ENCODE data around the gene PRPF6. TPM values are rescaled to one million over a fixed set of nuclear protein-coding genes. Genes with fewer than 3 reads are reported as not detected.

PRPF6 gene
- total and polyA plus RNA-seq, 2 donors from 2014 or later, result 51.3 to 73.3 TPM

DNA sequence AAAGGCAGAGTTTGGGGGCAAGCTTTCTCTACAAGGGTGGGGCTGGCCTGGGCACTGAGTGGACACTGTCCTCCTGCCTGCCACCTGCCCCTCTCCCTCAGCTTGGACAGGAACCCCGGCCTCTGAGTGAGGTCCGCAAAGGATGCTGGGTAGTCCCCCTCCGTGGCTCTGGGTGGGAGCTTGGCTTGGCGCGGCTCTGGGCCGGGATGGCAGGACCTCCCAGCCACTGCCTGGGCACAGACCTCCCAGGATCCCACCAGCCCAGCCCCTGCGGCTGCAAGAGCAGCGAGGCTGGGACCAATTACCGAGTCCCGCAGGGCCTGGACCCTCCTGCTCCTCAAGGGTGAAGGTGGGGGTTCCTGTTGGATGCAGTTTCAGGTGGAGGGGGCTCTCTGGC lies 71.4 kb downstream of the PRPF6 start:
- TF ChIP-seq, protein P1, sequence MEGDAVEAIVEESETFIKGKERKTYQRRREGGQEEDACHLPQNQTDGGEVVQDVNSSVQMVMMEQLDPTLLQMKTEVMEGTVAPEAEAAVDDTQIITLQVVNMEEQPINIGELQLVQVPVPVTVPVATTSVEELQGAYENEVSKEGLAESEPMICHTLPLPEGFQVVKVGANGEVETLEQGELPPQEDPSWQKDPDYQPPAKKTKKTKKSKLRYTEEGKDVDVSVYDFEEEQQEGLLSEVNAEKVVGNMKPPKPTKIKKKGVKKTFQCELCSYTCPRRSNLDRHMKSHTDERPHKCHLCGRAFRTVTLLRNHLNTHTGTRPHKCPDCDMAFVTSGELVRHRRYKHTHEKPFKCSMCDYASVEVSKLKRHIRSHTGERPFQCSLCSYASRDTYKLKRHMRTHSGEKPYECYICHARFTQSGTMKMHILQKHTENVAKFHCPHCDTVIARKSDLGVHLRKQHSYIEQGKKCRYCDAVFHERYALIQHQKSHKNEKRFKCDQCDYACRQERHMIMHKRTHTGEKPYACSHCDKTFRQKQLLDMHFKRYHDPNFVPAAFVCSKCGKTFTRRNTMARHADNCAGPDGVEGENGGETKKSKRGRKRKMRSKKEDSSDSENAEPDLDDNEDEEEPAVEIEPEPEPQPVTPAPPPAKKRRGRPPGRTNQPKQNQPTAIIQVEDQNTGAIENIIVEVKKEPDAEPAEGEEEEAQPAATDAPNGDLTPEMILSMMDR (IDR thresholded peaks at IDR 0.05; ENCODE audit: borderline replicate concordance, extremely low read depth, insufficient read depth), result no peak
- no peaks in the 10 kb centered on the region for H3K9me3 ChIP-seq (ENCODE audit: control insufficient read depth in 2 of 3, insufficient read depth in 1 of 3, low read length in 3 of 3)
- no peak for DNase-seq
- H3K4me3 ChIP-seq (ENCODE audit: low read length in 3 of 3), result no peak overlapping the region
- intact Hi-C loops (cut with DNase I), result no loop called here
- peaks cover 4% of the 10 kb centered on the region for H3K27me3 ChIP-seq (ENCODE audit: control insufficient read depth, insufficient read depth, low read length)
- peak overlapping the region; percentile 78 to 86 for H3K27ac ChIP-seq (ENCODE audit: low read depth in 2 of 2, low read length in 2 of 2)
- no peak for FAIRE-seq
- peaks cover 0 to 25% (median 0%) of the 10 kb centered on the region in 3 donors for H3K4me1 ChIP-seq (ENCODE audit: control insufficient read depth in 2 of 3, insufficient read depth in 2 of 3, low read depth in 1 of 3, low read length in 3 of 3)
- no peak overlapping the region for H3K9ac ChIP-seq (ENCODE audit: low read length in 3 of 3)
- H3K36me3 ChIP-seq (ENCODE audit: control insufficient read depth in 2 of 3, insufficient read depth in 3 of 3, low read length in 3 of 3), result no peaks in the 10 kb centered on the region

DNA sequence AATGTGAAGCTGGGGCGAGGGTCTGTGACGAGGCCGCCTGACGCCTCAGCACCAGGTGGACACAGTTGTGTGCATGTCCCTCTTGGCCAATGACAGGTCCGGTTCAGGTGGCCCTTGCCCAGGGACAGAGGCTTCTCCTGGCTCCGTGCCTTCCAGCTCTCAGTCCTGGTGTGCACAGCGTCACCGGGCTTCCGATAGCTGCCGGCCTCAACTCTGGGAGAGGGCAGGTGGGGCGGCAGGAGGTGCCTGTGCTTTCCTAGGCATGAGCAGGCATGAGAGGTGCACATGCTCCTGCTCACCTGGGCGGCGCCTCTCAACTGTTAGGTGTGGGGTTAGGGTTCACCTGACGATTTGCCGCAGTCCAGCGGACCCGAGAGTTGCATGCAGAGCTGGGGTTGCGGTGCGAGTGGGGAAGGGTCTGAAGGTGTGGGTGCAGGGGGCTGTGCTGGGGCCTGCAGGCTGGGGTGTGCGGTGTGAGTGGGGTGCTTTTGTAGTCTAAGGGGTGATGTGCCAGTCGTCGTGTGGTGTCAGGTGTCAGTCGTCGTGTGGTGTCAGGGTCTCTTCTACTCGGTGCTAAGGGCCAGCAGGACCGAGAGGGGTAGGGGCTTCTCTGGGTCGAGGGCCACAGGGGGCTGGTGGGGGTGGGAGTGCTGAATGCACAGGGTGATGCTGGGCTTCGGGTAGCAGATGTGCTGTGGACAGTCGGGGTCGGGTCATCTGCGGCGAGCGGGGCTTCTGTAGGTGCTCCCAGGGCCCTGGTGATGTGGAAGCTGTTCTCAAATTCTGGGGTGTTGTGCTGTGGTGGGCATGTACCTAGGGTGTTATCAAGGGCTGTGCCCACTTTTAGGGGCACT lies 72.3 kb downstream of the PRPF6 start:
- Histone ChIP-seq H3K27me3 (ENCODE audit: control insufficient read depth, insufficient read depth, low read length) (peaks cover 4% of the 10 kb centered on the region), H3K4me3 (ENCODE audit: low read length in 3 of 3) (no peak overlapping the region), H3K9ac (ENCODE audit: low read length in 3 of 3) (peak overlapping the region in 1 of 3 donors; percentile 12), H3K36me3 (ENCODE audit: control insufficient read depth in 2 of 3, insufficient read depth in 3 of 3, low read length in 3 of 3) (no peaks in the 10 kb centered on the region), H3K9me3 (ENCODE audit: control insufficient read depth in 2 of 3, insufficient read depth in 1 of 3, low read length in 3 of 3) (no peaks in the 10 kb centered on the region), H3K4me1 (ENCODE audit: control insufficient read depth in 2 of 3, insufficient read depth in 2 of 3, low read depth in 1 of 3, low read length in 3 of 3) (peaks cover 0 to 24% (median 0%) of the 10 kb centered on the region in 3 donors), H3K27ac (ENCODE audit: low read depth in 2 of 2, low read length in 2 of 2) (peak overlapping the region in 1 of 2 donors; percentile 57)
- no peak for FAIRE-seq
- TF ChIP-seq, protein P1 (IDR thresholded peaks at IDR 0.05; ENCODE audit: borderline replicate concordance, extremely low read depth, insufficient read depth), result no peak
- intact Hi-C loops (cut with DNase I), result no loop called here
- DNase-seq, result no peak

DNA sequence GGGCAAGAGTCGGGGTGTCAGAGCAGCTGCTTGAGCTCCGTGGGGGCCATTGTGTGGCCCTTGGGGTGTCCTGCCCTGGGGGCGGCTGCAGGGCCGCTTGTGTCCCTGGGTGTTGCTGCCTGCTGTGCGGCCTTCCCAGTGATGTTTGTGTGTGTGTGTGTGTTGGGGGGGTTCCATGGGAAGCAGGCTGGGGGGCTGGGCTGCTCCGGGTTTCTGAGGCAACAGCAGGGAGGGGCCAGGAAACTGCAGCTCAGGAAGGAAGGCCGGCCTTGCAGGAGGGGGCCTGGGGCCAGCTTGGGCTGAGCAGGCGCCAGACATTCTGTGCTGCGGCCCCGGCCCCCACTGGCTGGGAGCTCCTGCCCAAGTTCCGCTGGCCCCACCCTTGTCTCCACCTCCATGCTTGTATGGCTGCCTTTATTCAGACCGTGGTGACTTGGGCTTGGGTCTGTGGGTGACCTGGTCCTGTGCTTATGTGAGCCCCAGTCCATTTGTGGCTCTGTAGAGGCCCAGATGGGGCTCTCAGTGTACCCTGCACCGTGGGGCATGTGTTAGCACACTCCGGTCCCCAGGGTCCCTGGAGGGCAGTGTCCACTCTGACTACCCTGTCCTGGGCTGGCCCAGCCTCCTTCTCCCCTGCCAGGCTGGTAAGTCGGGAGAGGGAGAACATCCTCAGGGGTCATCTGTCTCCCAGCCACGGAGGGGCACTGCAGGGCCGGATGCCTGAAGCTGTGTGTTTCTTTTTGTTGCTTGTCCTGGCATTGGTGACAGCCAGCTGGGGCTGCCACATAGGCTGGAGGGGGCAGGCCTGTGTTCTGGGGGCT lies 73.1 kb downstream of the PRPF6 start:
- Histone ChIP-seq H3K9me3 (ENCODE audit: control insufficient read depth in 2 of 3, insufficient read depth in 1 of 3, low read length in 3 of 3) (no peaks in the 10 kb centered on the region), H3K36me3 (ENCODE audit: control insufficient read depth in 2 of 3, insufficient read depth in 3 of 3, low read length in 3 of 3) (no peaks in the 10 kb centered on the region), H3K27me3 (ENCODE audit: control insufficient read depth, insufficient read depth, low read length) (peaks cover 4% of the 10 kb centered on the region), H3K4me1 (ENCODE audit: control insufficient read depth in 2 of 3, insufficient read depth in 2 of 3, low read depth in 1 of 3, low read length in 3 of 3) (peaks cover 0 to 24% (median 0%) of the 10 kb centered on the region in 3 donors), H3K9ac (ENCODE audit: low read length in 3 of 3) (peak overlapping the region in 1 of 3 donors; percentile 12), H3K4me3 (ENCODE audit: low read length in 3 of 3) (no peak overlapping the region), H3K27ac (ENCODE audit: low read depth in 2 of 2, low read length in 2 of 2) (peak overlapping the region; percentile 54 to 89)
- TF ChIP-seq, protein P1 (IDR thresholded peaks at IDR 0.05; ENCODE audit: borderline replicate concordance, extremely low read depth, insufficient read depth), result no peak
- intact Hi-C loops (cut with DNase I), result no loop called here
- FAIRE-seq (no peak), DNase-seq (peak in 3 of 5 donors; percentile 62 to 92 (median 86))
